GM12878 (cell line): ENCODE measurements around the gene DBNL. TPM values are rescaled to one million over a fixed set of nuclear protein-coding genes. Genes with fewer than 3 reads are reported as not detected.

Experiments used
- ATAC-seq: fragments of 200-7000 bp; cut with Tn5 transposase; 3 replicates; pipeline ENCODE4 v1.9.1; 2020; ENCODE audit warnings: mild to moderate bottlenecking, moderate library complexity
- BruUV-seq: library from RNA; stranded (reverse); fragments of 400-500 nt; replicated peaks from 2 replicates; lab custom pipeline; 2021; lab: Mats Ljungman, UMichigan
- CTCF ChIA-PET: fragments of 300-600 bp; sonication (Branson Sonifier 250); formaldehyde crosslinking; extraction: SDS; loops from one replicate; lab custom pipeline; 2021; ENCODE audit warnings: inconsistent platforms; lab: Yijun Ruan, JAX
- POLR2A ChIA-PET: fragments of 350-600 bp; formaldehyde crosslinking; extraction: SDS; loops from one replicate; lab custom pipeline; 2021; ENCODE audit warnings: inconsistent platforms; lab: Charles Lee
- RAD21 ChIA-PET: fragments of 300-600 bp; sonication (Branson Sonifier 250); formaldehyde crosslinking; loops from one replicate; lab custom pipeline; 2023; ENCODE audit warnings: antibody characterized with exemption; ENCODE audit not compliant: unreplicated experiment; lab: Charles Lee
- SMC1A ChIA-PET: fragments of 300-600 bp; sonication (Branson Sonifier 250); formaldehyde crosslinking; loops from one replicate; lab custom pipeline; 2023; ENCODE audit not compliant: unreplicated experiment, uncharacterized antibody; lab: Charles Lee
- DNase-seq: peaks from one replicate; pipeline ENCODE4 v3.0.0-alpha.2; 2011; ENCODE audit warnings: low read depth, low spot score
- FAIRE-seq: peaks from 3 replicates; lab custom pipeline; 2011; peaks lifted over from hg19 to GRCh38; lab: Jason Lieb, UNC
- H2AFZ ChIP-seq: 2 replicates; pipeline ENCODE4 v1.6.0; 2011; ENCODE audit warnings: low read depth, low read length, control low read depth; ENCODE audit not compliant: control insufficient read depth
- H3K27ac ChIP-seq: 2 replicates; pipeline ENCODE4 v1.5.1; 2011; ENCODE audit warnings: control low read depth; ENCODE audit not compliant: control insufficient read depth, insufficient read depth
- H3K27me3 ChIP-seq, 2 experiments: replicated peaks in 1 of 2; 2 replicates each; pipeline versions ENCODE4 v1.6.0 to v1.6.1; 2011; ENCODE audit warnings: low read length in 1 of 2; ENCODE audit not compliant: control insufficient read depth in 2 of 2, insufficient read depth in 2 of 2
- H3K36me3 ChIP-seq, 2 experiments: 2 replicates each; pipeline ENCODE4 v1.5.1; 2011; ENCODE audit warnings: low read length in 1 of 2; ENCODE audit not compliant: control insufficient read depth in 2 of 2, insufficient read depth in 2 of 2
- H3K4me1 ChIP-seq: 2 replicates; pipeline ENCODE4 v1.6.1; 2011; ENCODE audit warnings: mild to moderate bottlenecking, low read length, moderate library complexity, mixed read lengths; ENCODE audit not compliant: control insufficient read depth, insufficient read depth
- H3K4me2 ChIP-seq: 2 replicates; pipeline ENCODE4 v1.6.0; 2011; ENCODE audit warnings: control low read depth; ENCODE audit not compliant: control insufficient read depth, insufficient read depth
- H3K4me3 ChIP-seq: fragments of 200-600 bp; sonication (generic); 2 replicates; pipeline ENCODE4 v1.5.1; 2016
- H3K79me2 ChIP-seq: 2 replicates; pipeline ENCODE4 v1.6.0; 2011; ENCODE audit warnings: low read length; ENCODE audit not compliant: control insufficient read depth, insufficient read depth
- H3K9ac ChIP-seq: 2 replicates; pipeline ENCODE4 v1.8.0; 2011; ENCODE audit warnings: low read length, control low read depth, mixed read lengths; ENCODE audit not compliant: control insufficient read depth, insufficient read depth
- H3K9me3 ChIP-seq: replicated peaks from 3 replicates; pipeline ENCODE4 v1.5.1; 2011; ENCODE audit warnings: mild to moderate bottlenecking, low read length; ENCODE audit not compliant: control insufficient read depth, insufficient read depth
- H4K20me1 ChIP-seq: 2 replicates; pipeline ENCODE4 v1.6.0; 2011; ENCODE audit not compliant: control insufficient read depth, insufficient read depth
- CBFB ChIP-seq: IDR thresholded peaks from 2 replicates; pipeline ENCODE4 v1.6.1; 2016; ENCODE audit warnings: antibody characterized with exemption, low read depth
- EZH2 ChIP-seq: IDR thresholded peaks from 2 replicates; pipeline ENCODE4 v1.6.1; 2012; ENCODE audit warnings: low read depth, mild to moderate bottlenecking, control low read depth, inconsistent platforms, low read length, borderline replicate concordance; ENCODE audit not compliant: control insufficient read depth
- NKRF ChIP-seq: fragments of 450-650 bp; conservative IDR thresholded peaks from 2 replicates; pipeline ENCODE4 v1.6.1; 2017; ENCODE audit warnings: mild to moderate bottlenecking, moderate library complexity
- WGBS: methylation state at CpG from one replicate; pipeline ENCODE4 v1.1.6; 2016; ENCODE audit warnings: low lambda C conversion rate; ENCODE audit not compliant: insufficient replicate concordance, insufficient coverage; ENCODE audit errors: missing lambda C conversion rate; 5-methylcytosine and 5-hydroxymethylcytosine counted together
- in situ Hi-C: fragments of 300-500 bp; cut with MboI; formaldehyde crosslinking; loops from 9 replicates; pipeline ENCODE4 v1.14.3; 2018; ENCODE audit warnings: mixed read lengths
- intact Hi-C: fragments of 100-400 bp; cut with micrococcal nuclease; formaldehyde crosslinking; loops from one replicate; pipeline ENCODE4 v1.14.2; 2022; ENCODE audit not compliant: unreplicated experiment
- polyA plus RNA-seq, 11 experiments: library from polyadenylated mRNA; depleted of rRNA in 4 of 11; unstranded in 6 of 11; stranded (reverse) in 5 of 11; fragments of >200 nt; fragmentation: Nextera tagmentation in 4 of 11; fragmentation: Illumina TruSeq in 1 of 11; extraction: Ambion mirVana in 4 of 11; extraction: Trizol in 1 of 11; gene quantifications; 1 replicate in 1 of 11; 2 replicates in 10 of 11; pipeline versions ENCODE4 v1.2.1 to v1.2.3, GENCODE V29; 2011 to 2016; ENCODE audit warnings: inconsistent platforms in 2 of 11, missing spikeins in 2 of 11, low read depth in 1 of 11
- total RNA-seq, 4 experiments: library from RNA; depleted of rRNA in 3 of 4; stranded (reverse); fragments of >200 nt in 3 of 4; fragmentation: Illumina TruSeq in 1 of 4; extraction: Trizol in 1 of 4; gene quantifications; 2 replicates each; pipeline versions ENCODE4 v1.2.1 to v1.2.3, GENCODE V29; 2013 to 2021

The DBNL gene
- total and polyA plus RNA-seq, 10 of the 15 experiments (the other 5 are each of a cell fraction or from before 2014, with no cell fraction given), result 4.1 to 179 (median 84.3) TPM

GRCh38 chr7:44104860-44105771 lies 60.6 kb downstream of the DBNL start:
- in situ Hi-C loops, result no loop called here
- BruUV-seq, result no TSS peak

More at GRCh38 chr7:44104860-44105771, 60.6 kb downstream of the DBNL start:
- DNase-seq (no peak), ATAC-seq (peak; percentile 7; the same call in 2 of the 3 replicates), FAIRE-seq (no peak)
- H3K36me3 ChIP-seq, result no peaks in the 10 kb centered on the region
- no peak for TF ChIP-seq NKRF
- 0 out of 2 replicates have a peak, but pooled peaks have one; percentile 40 for TF ChIP-seq EZH2
- TF ChIP-seq CBFB, result no peak
- TF ChIP-seq, all 136 proteins: peak for 1
- ChIA-PET SMC1A (no interaction called here), CTCF (interaction anchor here (1.0 kb wide), 1 partner anchor 17 kb away, joined by 3 read pairs; no protein-coding TSS in a partner anchor), POLR2A (no interaction called here), RAD21 (interaction anchor here (0.6 kb wide), 1 partner anchor 89 kb away, joined by 3 read pairs; no protein-coding TSS in a partner anchor)
- Histone ChIP-seq H3K9me3 (no peaks in the 10 kb centered on the region), H3K9ac (no peak overlapping the region), H3K27me3 (peaks cover 11 to 15% of the 10 kb centered on the region in 2 experiments), H4K20me1 (no peaks in the 10 kb centered on the region), H3K4me1 (no peaks in the 10 kb centered on the region), H3K27ac (no peak overlapping the region), H3K4me3 (no peak overlapping the region), H2AFZ (no peak overlapping the region), H3K79me2 (no peaks in the 10 kb centered on the region), H3K4me2 (no peak overlapping the region)
- 17% methylated on average over 22 of the region's 28 CpGs for WGBS
- intact Hi-C loops, result no loop called here
